Endothelial cell of umbilical vein (primary cell): ENCODE measurements around the gene CIPC.

ENCODE experiments used
- GATA2 ChIP-seq: IDR thresholded peaks from 2 replicates; pipeline ENCODE4 v1.7.0; 2011; ENCODE audit warnings: low read depth, mild to moderate bottlenecking, moderate library complexity, mixed read lengths, low read length; ENCODE audit not compliant: insufficient read length, insufficient read depth
- JUN ChIP-seq: IDR thresholded peaks from 2 replicates; pipeline ENCODE4 v1.6.1; 2011; ENCODE audit warnings: borderline replicate concordance, low read depth; ENCODE audit not compliant: insufficient read length, insufficient read depth
- MAX ChIP-seq: IDR thresholded peaks from 2 replicates; pipeline ENCODE4 v1.6.1; 2011; ENCODE audit not compliant: insufficient read depth, insufficient read length
- MYC ChIP-seq: IDR thresholded peaks from one replicate; pipeline ENCODE4 v1.6.1; 2011; ENCODE audit warnings: mild to moderate bottlenecking, low read depth, low read length
- POLR2A ChIP-seq: IDR thresholded peaks from 2 replicates; pipeline ENCODE4 v1.6.1; 2012; ENCODE audit warnings: low read depth, mild to moderate bottlenecking, control low read depth, low read length
- POLR2AphosphoS5 ChIP-seq: IDR thresholded peaks from 2 replicates; pipeline ENCODE4 v1.6.1; 2012; ENCODE audit warnings: low read depth, mild to moderate bottlenecking, control low read depth, low read length, moderate library complexity; ENCODE audit not compliant: insufficient read depth
- TF ChIP-seq, protein P1 (sequence below), 2 donors: IDR thresholded peaks; 1 replicate in 1 of 2; 2 replicates in 1 of 2; pipeline ENCODE4 v1.5.1; 2011; ENCODE audit warnings: low read length in 2 of 2, mild to moderate bottlenecking in 2 of 2, moderate library complexity in 2 of 2, control low read depth in 1 of 2, inconsistent platforms in 1 of 2, low read depth in 1 of 2; ENCODE audit not compliant: insufficient read depth in 1 of 2; ENCODE audit errors: extremely low read depth in 1 of 2

DNA sequence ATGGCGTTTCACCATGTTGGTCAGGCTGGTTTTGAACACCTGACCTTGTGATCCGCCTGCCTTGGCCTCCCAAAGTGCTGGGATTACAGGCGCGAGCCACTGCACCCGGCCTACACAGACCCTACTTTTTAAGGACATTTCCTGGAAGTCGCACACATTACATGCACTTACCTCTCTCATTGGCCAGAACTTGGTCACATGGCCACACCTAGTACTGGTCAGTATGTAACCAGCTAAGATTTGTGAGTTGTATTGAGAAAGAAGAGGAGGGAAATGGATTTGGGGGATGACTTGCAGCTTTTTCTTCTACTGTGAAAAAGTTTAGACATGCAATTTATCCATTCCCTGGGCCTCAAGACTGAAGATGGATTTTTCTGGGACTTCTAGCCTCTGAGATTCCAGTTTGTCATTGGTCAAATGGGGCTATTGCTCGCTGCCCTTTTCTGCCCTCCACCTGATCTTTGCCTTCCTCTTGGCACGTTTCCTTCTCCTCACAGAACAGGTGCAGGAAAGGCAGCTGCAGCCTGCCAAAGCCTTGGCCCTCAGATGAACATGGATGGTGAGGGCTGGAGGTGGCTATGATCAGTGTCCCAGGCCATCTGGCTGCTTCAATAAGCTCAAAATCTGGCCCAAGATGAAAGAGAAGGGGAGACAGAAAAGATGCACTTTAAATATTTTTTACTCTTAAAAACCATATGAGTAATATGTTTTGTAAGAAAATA, 50.6 kb downstream of the CIPC start:
- no peak for TF ChIP-seq MAX
- TF ChIP-seq, protein P1, sequence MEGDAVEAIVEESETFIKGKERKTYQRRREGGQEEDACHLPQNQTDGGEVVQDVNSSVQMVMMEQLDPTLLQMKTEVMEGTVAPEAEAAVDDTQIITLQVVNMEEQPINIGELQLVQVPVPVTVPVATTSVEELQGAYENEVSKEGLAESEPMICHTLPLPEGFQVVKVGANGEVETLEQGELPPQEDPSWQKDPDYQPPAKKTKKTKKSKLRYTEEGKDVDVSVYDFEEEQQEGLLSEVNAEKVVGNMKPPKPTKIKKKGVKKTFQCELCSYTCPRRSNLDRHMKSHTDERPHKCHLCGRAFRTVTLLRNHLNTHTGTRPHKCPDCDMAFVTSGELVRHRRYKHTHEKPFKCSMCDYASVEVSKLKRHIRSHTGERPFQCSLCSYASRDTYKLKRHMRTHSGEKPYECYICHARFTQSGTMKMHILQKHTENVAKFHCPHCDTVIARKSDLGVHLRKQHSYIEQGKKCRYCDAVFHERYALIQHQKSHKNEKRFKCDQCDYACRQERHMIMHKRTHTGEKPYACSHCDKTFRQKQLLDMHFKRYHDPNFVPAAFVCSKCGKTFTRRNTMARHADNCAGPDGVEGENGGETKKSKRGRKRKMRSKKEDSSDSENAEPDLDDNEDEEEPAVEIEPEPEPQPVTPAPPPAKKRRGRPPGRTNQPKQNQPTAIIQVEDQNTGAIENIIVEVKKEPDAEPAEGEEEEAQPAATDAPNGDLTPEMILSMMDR (IDR thresholded peaks at IDR 0.05; ENCODE audit: extremely low read depth in 1 of 2, insufficient read depth in 1 of 2, low read depth in 1 of 2, low read length in 2 of 2), result no peak
- TF ChIP-seq POLR2A, result no peak
- no peak for TF ChIP-seq POLR2AphosphoS5
- no peak for TF ChIP-seq JUN
- TF ChIP-seq GATA2, result no peak
- no peak for TF ChIP-seq MYC
